ENCODE data around the gene PLXNC1.

DNA sequence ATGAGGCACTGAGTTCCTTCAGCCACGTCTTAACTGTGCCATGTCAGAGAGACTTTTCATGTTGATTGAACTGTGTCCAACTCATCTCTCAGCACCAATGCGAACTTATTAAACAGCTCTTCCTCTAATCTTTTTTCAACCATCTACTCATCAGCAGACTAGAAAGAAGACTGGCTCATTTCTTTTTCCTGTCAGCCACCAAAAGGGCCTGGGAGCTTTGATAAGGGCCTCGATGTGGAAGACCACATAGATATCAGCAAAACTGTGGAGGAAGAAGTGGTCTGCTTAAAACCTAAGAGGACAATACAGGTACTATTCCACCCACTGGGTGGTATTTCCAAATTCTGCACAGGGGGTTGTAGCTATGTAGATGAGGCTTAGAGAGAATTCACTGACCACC lies 3.6 kb upstream of the PLXNC1 start:
- TF ChIP-seq, protein P1, sequence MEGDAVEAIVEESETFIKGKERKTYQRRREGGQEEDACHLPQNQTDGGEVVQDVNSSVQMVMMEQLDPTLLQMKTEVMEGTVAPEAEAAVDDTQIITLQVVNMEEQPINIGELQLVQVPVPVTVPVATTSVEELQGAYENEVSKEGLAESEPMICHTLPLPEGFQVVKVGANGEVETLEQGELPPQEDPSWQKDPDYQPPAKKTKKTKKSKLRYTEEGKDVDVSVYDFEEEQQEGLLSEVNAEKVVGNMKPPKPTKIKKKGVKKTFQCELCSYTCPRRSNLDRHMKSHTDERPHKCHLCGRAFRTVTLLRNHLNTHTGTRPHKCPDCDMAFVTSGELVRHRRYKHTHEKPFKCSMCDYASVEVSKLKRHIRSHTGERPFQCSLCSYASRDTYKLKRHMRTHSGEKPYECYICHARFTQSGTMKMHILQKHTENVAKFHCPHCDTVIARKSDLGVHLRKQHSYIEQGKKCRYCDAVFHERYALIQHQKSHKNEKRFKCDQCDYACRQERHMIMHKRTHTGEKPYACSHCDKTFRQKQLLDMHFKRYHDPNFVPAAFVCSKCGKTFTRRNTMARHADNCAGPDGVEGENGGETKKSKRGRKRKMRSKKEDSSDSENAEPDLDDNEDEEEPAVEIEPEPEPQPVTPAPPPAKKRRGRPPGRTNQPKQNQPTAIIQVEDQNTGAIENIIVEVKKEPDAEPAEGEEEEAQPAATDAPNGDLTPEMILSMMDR (IDR thresholded peaks at IDR 0.05; ENCODE audit: low read length) = no peak
- TF ChIP-seq EZH2 (IDR thresholded peaks at IDR 0.05; ENCODE audit: borderline replicate concordance, low read length) = no peak

Data from OCI-LY1 (cell line).